Mucosa of descending colon (tissue), 3 donors: ENCODE measurements around the gene DDX49. TPM values are rescaled to one million over a fixed set of nuclear protein-coding genes. Genes with fewer than 3 reads are reported as not detected.
"Not testable (repeated sequence)": the region's sequence is repeated elsewhere in the genome, so short reads cannot be mapped to it uniquely, and the experiment has no call there.

Source experiments
- ATAC-seq: fragments of 200-7000 bp; cut with Tn5 transposase; one replicate; pipeline ENCODE4 v1.9.1; 2020; ENCODE audit warnings: mild to moderate bottlenecking, moderate library complexity
- DNase-seq, 3 donors: peaks; one replicate each; pipeline ENCODE4 v3.0.0-alpha.2; 2020
- H3K36me3 ChIP-seq: fragments of 200-600 bp; one replicate; pipeline ENCODE4 v1.8.0; 2021; ENCODE audit warnings: low read depth, mild to moderate bottlenecking
- H3K4me1 ChIP-seq: fragments of 200-600 bp; one replicate; pipeline ENCODE4 v1.8.0; 2021; ENCODE audit warnings: low read depth, mild to moderate bottlenecking
- H3K4me3 ChIP-seq: fragments of 200-600 bp; one replicate; pipeline ENCODE4 v1.8.0; 2021; ENCODE audit warnings: mild to moderate bottlenecking
- H3K9me3 ChIP-seq: fragments of 200-600 bp; one replicate; pipeline ENCODE4 v1.8.0; 2021; ENCODE audit warnings: mild to moderate bottlenecking
- intact Hi-C, 2 donors: fragments of 100-400 bp; cut with DNase I in 1 of 2; cut with micrococcal nuclease in 1 of 2; formaldehyde crosslinking; loops; one replicate each; pipeline versions ENCODE4 v1.11.0 to v1.11.1; 2022; cut with DNase I, micrococcal nuclease
- total RNA-seq, 3 donors: library from RNA; stranded (reverse); fragmentation: NEBNext Ultra II Directional in 2 of 3; extraction: Animal tissue kit (Norgen Biotek cat#: 25700) in 2 of 3; gene quantifications; one replicate each; pipeline versions ENCODE4 v1.2.1 to v1.2.4, GENCODE V29; 2021 to 2023
- TF ChIP-seq, protein P1 (sequence below): fragments of 200-600 bp; IDR thresholded peaks from one replicate; pipeline ENCODE4 v1.8.0; 2022; ENCODE audit warnings: antibody characterized with exemption, mild to moderate bottlenecking
- donor health status: DM: no; HTN: no; CAD: no; lungs with moderate emphysema.
- donor health status: DM: no; HTN: no; CAD: no.
- donor health status: DM: no; HTN: yes; CAD: no.

DDX49 gene
- total RNA-seq, 3 donors from 2014 or later: 37.4 to 47.3 (median 40.4) TPM

DNA sequence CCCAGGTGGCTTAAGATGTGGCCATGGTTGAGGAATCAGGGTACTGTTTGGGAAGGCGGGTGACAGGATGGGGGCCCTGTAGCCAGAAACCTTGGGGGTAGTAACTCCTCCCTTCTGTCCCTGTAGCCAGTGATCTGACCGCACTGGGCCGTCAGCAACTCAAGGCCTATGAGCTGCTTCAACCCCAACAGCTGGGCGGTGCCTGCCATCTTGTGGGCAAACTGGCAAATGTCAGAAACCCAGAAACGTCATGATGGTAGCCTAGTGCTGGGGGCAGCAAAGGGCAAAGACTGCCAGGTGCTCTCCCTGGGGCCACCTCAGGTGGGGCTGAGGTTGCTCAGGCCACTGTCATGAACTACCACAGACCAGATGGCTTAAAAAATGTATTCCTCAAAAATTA, 3.9 kb upstream of the DDX49 start:
- Histone ChIP-seq H3K36me3 (no peaks in the 10 kb centered on the region), H3K9me3 (no peaks in the 10 kb centered on the region), H3K4me3 (no peak overlapping the region), H3K4me1 (peaks cover 22% of the 10 kb centered on the region)
- intact Hi-C loops: no loop called here
- DNase-seq (peak in 2 of 3 donors; percentile 51 to 62), ATAC-seq (no peak)
- TF ChIP-seq, protein P1, sequence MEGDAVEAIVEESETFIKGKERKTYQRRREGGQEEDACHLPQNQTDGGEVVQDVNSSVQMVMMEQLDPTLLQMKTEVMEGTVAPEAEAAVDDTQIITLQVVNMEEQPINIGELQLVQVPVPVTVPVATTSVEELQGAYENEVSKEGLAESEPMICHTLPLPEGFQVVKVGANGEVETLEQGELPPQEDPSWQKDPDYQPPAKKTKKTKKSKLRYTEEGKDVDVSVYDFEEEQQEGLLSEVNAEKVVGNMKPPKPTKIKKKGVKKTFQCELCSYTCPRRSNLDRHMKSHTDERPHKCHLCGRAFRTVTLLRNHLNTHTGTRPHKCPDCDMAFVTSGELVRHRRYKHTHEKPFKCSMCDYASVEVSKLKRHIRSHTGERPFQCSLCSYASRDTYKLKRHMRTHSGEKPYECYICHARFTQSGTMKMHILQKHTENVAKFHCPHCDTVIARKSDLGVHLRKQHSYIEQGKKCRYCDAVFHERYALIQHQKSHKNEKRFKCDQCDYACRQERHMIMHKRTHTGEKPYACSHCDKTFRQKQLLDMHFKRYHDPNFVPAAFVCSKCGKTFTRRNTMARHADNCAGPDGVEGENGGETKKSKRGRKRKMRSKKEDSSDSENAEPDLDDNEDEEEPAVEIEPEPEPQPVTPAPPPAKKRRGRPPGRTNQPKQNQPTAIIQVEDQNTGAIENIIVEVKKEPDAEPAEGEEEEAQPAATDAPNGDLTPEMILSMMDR: no peak

DNA sequence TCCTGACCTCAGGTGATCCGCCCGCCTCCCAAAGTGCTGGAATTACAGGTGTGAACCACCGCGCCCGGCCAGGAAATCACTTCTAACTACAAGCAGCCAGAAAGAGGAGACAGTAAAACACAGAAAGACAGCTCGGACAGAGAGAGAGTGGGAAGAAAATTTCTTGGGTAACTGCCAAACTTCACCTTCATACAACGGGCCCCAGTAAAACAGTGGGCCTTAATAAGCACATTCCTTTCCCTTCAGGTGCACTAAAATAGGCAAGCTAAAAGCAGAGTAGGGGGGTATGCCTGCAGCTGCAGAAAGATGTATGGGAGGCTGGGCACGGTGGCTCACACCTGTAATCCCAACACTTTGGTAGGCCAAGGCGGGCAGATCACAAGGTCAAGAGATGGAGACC, 1.9 kb upstream of the DDX49 start:
- ATAC-seq, intact Hi-C loops, H3K4me3 ChIP-seq, DNase-seq, H3K9me3 ChIP-seq, H3K36me3 ChIP-seq: not testable (repeated sequence)
- peaks cover 25% of the 10 kb centered on the region for H3K4me1 ChIP-seq

DNA sequence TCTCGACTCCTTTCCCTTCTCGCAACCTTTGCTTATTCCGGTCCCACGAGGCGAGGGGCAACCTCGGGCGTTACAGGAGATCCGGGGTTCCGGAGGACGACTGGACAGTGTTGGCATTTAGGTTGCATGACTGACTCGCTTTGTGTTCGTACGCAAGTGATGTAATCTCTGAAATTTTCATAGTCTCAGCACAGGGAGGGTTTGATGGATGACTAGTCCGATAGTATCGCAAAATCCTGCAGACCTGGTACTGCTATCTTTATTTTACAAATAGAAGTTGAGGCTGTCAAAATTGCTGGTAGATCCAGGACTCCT, 342 bp downstream of the DDX49 start:
- ATAC-seq (no peak), DNase-seq (no peak)
- peaks cover 25% of the 10 kb centered on the region for H3K4me1 ChIP-seq
- H3K4me3 ChIP-seq: peak overlapping the region; percentile 89
- H3K36me3 ChIP-seq: peaks cover 11% of the 10 kb centered on the region
- intact Hi-C loops: no loop called here
- TF ChIP-seq, protein P1: no peak
- no peaks in the 10 kb centered on the region for H3K9me3 ChIP-seq

DNA sequence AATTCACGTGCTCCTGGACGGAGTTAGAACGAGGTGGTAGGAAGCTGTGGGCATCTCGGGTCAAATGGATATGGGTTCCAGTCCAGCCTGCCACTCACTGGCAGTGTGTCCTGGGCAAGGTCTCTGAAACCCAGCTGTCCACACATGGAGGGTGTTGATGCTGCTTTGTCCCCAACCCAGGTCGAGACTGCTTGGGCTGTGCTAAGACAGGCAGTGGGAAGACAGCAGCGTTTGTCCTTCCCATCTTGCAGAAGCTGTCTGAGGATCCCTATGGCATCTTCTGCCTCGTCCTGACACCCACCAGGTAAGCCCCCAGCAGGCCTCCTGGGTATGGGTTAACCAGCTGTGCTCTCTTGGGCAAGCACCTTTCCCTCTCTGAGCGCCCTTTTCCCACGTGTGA, 885 bp downstream of the DDX49 start:
- DNase-seq (peak in 1 of 3 donors; percentile 22), ATAC-seq (no peak)
- intact Hi-C loops: no loop called here
- Histone ChIP-seq H3K4me1 (peaks cover 25% of the 10 kb centered on the region), H3K36me3 (peaks cover 11% of the 10 kb centered on the region), H3K9me3 (no peaks in the 10 kb centered on the region), H3K4me3 (no peak overlapping the region)
- TF ChIP-seq, protein P1: no peak

DNA sequence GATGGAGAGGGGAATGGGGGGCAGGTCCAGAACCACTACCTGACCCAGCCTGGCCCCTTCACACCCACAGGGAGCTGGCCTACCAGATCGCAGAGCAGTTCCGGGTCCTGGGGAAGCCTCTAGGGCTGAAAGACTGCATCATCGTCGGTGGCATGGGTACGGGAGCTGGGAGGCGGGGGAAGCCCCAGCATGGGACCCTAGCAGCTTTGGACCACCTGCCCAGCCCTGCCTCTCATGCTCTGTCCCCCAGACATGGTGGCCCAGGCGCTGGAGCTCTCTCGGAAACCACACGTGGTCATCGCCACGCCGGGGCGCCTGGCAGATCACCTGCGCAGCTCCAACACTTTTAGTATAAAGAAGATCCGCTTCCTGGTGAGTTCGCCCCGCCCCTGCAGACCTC, 2.1 kb downstream of the DDX49 start:
- peak in 1 of 3 donors; percentile 17 for DNase-seq
- H3K4me3 ChIP-seq: no peak overlapping the region
- no peaks in the 10 kb centered on the region for H3K9me3 ChIP-seq
- H3K4me1 ChIP-seq: peaks cover 25% of the 10 kb centered on the region
- ATAC-seq: no peak
- TF ChIP-seq, protein P1: no peak
- intact Hi-C loops: no loop called here
- peaks cover 11% of the 10 kb centered on the region for H3K36me3 ChIP-seq

DNA sequence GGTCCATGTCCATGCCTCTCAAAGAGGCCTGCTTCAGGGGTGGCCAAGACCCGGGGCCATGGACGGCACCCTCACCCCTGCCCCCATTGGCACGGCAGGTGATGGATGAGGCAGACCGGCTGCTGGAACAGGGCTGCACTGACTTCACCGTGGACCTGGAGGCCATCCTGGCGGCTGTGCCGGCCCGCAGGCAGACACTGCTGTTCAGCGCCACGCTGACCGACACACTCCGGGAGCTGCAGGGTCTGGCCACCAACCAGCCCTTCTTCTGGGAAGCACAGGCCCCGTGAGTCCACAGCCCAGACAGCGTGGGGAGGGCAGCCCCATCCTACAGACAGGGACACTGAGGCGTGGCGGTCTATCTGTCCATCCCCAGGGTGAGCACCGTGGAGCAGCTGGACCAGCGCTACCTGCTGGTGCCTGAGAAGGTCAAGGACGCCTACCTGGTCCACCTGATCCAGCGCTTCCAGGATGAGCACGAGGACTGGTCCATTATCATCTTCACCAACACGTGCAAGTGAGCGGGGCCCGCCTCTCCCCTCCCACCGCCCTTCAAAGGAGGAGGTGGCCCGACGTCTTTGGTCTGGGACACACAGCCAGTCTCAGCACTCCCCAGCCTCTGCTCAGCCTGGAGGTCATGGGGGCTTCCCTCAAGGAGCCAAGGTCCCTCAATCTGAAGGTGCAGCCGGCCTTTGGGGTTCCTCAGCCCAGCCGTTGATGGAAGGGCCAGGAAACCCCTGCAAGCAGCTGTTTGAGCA, 2.9 kb downstream of the DDX49 start:
- TF ChIP-seq, protein P1: no peak
- ATAC-seq (no peak), DNase-seq (peak in 1 of 3 donors; percentile 30)
- intact Hi-C loops: no loop called here
- no peaks in the 10 kb centered on the region for H3K9me3 ChIP-seq
- no peak overlapping the region for H3K4me3 ChIP-seq
- H3K36me3 ChIP-seq: peaks cover 11% of the 10 kb centered on the region
- peaks cover 22% of the 10 kb centered on the region for H3K4me1 ChIP-seq
